Bronchial epithelial cell (primary cell): ENCODE results near the gene PRPF31. TPM values are rescaled to one million over a fixed set of nuclear protein-coding genes. Genes with fewer than 3 reads are reported as not detected.

Experiments
- DNase-seq: peaks from one replicate; pipeline ENCODE4 v3.0.0-alpha.2; 2010; ENCODE audit warnings: low read depth
- FAIRE-seq: peaks from 2 replicates; lab custom pipeline; 2011; peaks lifted over from hg19 to GRCh38; lab: Jason Lieb, UNC
- H3K27me3 ChIP-seq: 2 replicates; pipeline ENCODE4 v1.5.1; 2011; ENCODE audit warnings: low read length; ENCODE audit not compliant: control insufficient read depth, insufficient read depth
- H3K36me3 ChIP-seq: 2 replicates; pipeline ENCODE4 v1.5.1; 2011; ENCODE audit warnings: low read length; ENCODE audit not compliant: control insufficient read depth, insufficient read depth
- H3K4me3 ChIP-seq: 2 replicates; pipeline ENCODE4 v1.5.1; 2011; ENCODE audit warnings: mild to moderate bottlenecking, low read depth, low read length, control low read depth
- CTCF ChIP-seq: IDR thresholded peaks from 2 replicates; pipeline ENCODE4 v1.5.1; 2011; ENCODE audit warnings: mild to moderate bottlenecking, moderate library complexity, low read length, control low read depth, inconsistent platforms; ENCODE audit not compliant: insufficient read depth, severe bottlenecking
- total RNA-seq: library from RNA; depleted of rRNA; stranded (reverse); fragments of >200 nt; gene quantifications from 2 replicates; pipeline ENCODE4 v1.2.1, GENCODE V29; 2014

Gene PRPF31
- total RNA-seq, 1 donor from 2014 or later = 47.1 TPM

DNA sequence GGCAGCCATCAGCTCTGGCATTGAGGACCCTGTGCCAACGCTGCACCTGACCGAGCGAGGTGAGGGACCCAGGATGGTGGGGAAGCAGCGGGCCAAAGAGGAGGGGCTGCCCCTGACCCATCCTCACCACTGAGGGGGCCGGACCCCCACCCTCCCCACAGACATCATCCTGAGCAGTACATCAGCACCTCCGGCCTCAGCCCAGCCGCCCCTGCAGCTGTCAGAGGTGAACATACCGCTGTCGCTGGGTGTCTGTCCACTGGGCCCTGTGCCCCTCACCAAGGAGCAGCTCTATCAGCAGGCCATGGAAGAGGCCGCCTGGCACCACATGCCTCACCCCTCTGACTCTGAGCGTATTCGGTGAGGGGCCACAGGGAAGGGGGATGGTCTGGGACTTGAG is 36.7 kb downstream of the PRPF31 start:
- no peaks in the 10 kb centered on the region for H3K27me3 ChIP-seq
- no peak overlapping the region for H3K4me3 ChIP-seq
- H3K36me3 ChIP-seq = peaks cover 61% of the 10 kb centered on the region
- TF ChIP-seq CTCF = no peak
- DNase-seq (no peak), FAIRE-seq (no peak)

- FAIRE-seq = no peak
- no peak overlapping the region for H3K4me3 ChIP-seq
- no peak for DNase-seq
Observed at GRCh38 chr19:54152878-54153524, 37.4 kb downstream of the PRPF31 start.

DNA sequence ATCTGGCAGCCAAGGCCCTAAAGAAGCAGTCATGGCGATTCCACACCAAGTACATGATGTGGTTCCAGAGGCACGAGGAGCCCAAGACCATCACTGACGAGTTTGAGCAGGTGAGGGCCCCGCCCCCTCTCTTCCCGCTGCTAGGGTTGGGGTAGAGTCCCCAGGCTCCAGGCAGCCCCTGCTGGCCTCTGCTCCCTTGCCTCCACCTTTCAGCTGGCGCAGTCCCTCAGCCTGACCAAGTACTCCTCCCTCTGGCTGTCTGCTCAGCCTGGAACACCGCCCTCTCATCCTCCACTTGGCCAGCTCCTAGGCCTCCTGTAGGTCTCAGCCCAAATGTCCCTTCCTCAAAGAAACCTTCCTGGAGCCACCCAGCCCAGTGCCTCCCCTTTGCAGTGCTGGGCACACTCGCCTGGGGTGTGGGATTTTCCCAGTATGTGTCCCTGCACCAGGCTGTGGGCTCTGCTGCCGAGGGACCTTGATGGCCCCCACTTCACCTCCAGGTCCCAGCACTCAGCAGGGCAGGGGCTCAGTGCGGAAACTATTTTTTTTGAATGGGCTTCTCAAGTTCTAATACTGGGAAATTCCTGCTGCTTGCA is 38.3 kb downstream of the PRPF31 start:
- no peak overlapping the region for H3K4me3 ChIP-seq
- no peaks in the 10 kb centered on the region for H3K27me3 ChIP-seq
- FAIRE-seq (no peak), DNase-seq (no peak)
- no peak for TF ChIP-seq CTCF
- H3K36me3 ChIP-seq = peaks cover 56% of the 10 kb centered on the region

More at GRCh38 chr19:54152878-54153524, 37.4 kb downstream of the PRPF31 start:
- H3K36me3 ChIP-seq = peaks cover 58% of the 10 kb centered on the region
- H3K27me3 ChIP-seq = no peaks in the 10 kb centered on the region
- TF ChIP-seq CTCF = no peak

DNA sequence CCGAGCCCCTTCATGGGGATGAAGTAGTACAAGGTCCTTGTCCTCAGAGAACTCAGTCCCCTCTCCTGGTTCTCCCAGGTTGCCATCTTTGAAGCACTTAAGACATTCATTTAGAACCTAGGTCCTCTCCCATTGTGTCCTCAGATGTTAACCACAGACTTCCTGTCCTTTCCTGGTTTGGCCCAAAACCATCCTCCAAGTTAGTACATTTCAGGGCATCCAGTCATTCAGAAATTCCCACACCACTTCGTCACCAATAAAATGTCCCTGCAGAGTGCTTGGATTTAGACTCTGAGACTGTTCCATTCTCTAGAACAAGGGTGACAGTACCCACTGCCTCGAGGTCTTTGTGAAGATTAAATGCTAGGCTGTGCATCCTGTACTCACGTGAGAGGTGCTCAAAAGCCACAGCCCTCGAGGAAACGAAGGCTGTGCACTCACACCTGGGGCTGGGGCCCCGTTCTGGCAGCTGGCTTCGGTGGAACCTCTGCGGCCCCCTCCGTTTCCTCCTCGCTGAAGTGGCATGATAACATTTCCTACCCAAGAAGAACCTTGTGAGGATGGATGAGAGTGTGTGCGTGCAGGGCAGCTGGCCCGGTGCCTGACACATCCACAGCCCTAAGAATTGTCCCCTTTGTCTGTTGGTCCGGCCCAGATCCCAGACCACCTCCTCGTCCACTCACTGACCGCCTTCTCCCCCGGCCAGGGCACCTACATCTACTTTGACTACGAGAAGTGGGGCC is 39.2 kb downstream of the PRPF31 start:
- FAIRE-seq (no peak), DNase-seq (no peak)
- H3K36me3 ChIP-seq = peaks cover 47% of the 10 kb centered on the region

DNA sequence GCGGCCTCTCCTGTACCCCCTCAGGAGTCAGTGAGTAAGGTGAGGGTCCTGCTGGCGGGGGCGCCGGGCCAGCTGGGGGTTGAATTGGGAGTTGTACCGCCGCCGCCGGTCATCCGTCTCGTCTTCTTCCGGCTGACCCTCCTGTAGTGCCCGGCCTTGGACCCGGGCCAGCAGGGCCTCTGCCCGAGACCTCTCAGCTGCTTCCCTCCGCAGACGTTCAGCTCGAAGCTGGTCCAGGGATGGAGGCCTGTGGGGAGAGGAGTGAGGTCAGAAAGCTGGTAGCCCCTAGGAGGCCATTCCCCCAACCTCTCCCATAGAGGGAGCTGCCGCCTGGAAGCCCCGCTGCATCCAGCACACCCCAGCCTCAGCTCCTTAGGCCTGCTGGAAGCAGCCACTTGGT is 40.1 kb downstream of the PRPF31 start:
- Histone ChIP-seq H3K27me3 (no peaks in the 10 kb centered on the region), H3K36me3 (peaks cover 43% of the 10 kb centered on the region), H3K4me3 (no peak overlapping the region)
- FAIRE-seq = no peak
- TF ChIP-seq CTCF = no peak
- DNase-seq = no peak

More for the DNA sequence above, 39.2 kb downstream of the PRPF31 start:
- Histone ChIP-seq H3K4me3 (no peak overlapping the region), H3K27me3 (no peaks in the 10 kb centered on the region)
- TF ChIP-seq CTCF = no peak
